Measurements from ENCODE around the gene ANKRD12. TPM values are rescaled to one million over a fixed set of nuclear protein-coding genes. Genes with fewer than 3 reads are reported as not detected.

Gene ANKRD12
- total and polyA plus RNA-seq, 2 donors (not counting 1 experiment from before 2014, with no cell fraction given) = 8.0 to 183 TPM

DNA sequence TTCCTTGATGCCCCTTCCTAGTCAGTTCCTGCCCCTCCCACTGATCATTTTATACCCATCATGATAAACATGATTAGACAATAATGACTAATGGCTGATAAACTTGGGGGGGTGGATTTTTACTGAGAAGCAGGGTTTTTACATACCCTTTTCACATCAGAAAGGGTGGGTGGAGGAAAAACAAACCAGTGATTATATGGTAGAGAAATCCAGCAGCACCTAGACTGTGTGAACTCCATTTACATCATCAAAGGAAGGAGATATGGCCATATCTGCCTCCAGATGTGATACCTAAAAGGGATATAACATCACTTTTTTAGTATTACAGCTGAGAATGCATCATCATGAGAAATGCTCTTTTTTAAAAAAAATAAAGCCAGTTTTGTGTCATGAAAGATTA is 89.9 kb downstream of the ANKRD12 start:
- no peaks in the 10 kb centered on the region for H3K27me3 Mint-ChIP-seq
- Histone ChIP-seq H3K4me1 (ENCODE audit: control insufficient read depth in 2 of 2, insufficient read depth in 2 of 2, low read length in 2 of 2) (no peaks in the 10 kb centered on the region), H4K20me1 (ENCODE audit: control insufficient read depth, insufficient read depth, low read length, poor library complexity, severe bottlenecking) (peaks cover 11% of the 10 kb centered on the region), H2AFZ (ENCODE audit: insufficient read depth, low read depth, low read length, poor library complexity, severe bottlenecking) (no peak overlapping the region), H3K4me2 (replicated peaks; ENCODE audit: low read depth, low read length, poor library complexity, severe bottlenecking) (no peak overlapping the region), H3K27ac (ENCODE audit: low read length in 2 of 2) (peak overlapping the region in 1 of 2 donors; percentile 31), H3K9ac (ENCODE audit: low read length) (no peak overlapping the region), H3K79me2 (ENCODE audit: control insufficient read depth, insufficient read depth, low read length) (peaks cover 11% of the 10 kb centered on the region), H3K27me3 (replicated peaks in 1 of 4; ENCODE audit: control extremely low read depth in 1 of 4, control insufficient read depth in 3 of 4, insufficient read depth in 4 of 4, low read length in 3 of 4) (no peaks in the 10 kb centered on the region), H3K9me3 (ENCODE audit: control extremely low read depth in 1 of 3, control insufficient read depth in 2 of 3, insufficient read depth in 1 of 3, low read length in 2 of 3) (peaks cover 0 to 6% (median 0%) of the 10 kb centered on the region in 3 donors), H3K4me3 (ENCODE audit: control extremely low read depth in 1 of 5, extremely low read depth in 1 of 5, insufficient read depth in 1 of 5, low read depth in 2 of 5, low read length in 4 of 5) (no peak overlapping the region), H3K36me3 (replicated peaks in 1 of 2; ENCODE audit: control extremely low read depth in 1 of 2, control insufficient read depth in 1 of 2, extremely low read depth in 1 of 2, insufficient read depth in 2 of 2, low read length in 1 of 2) (peaks cover 0 to 33% of the 10 kb centered on the region in 2 experiments)
- no peak overlapping the region for H3K27ac Mint-ChIP-seq
- peaks cover 11% of the 10 kb centered on the region for H3K4me1 Mint-ChIP-seq
- DNase-seq = no peak
- intact Hi-C loops (cut with micrococcal nuclease) = loop anchor here (5.0 kb wide), 1 partner anchor 34 kb away; no protein-coding TSS in a partner anchor
- ChIA-PET CTCF (no interaction called here), POLR2A (no interaction called here)
- ATAC-seq (ENCODE audit: low read depth) = no peak
- no peak for TF ChIP-seq EZH2 (IDR thresholded peaks at IDR 0.05; ENCODE audit: borderline replicate concordance, insufficient read depth, low read depth, low read length, poor library complexity, severe bottlenecking)
- TF ChIP-seq, protein P1, sequence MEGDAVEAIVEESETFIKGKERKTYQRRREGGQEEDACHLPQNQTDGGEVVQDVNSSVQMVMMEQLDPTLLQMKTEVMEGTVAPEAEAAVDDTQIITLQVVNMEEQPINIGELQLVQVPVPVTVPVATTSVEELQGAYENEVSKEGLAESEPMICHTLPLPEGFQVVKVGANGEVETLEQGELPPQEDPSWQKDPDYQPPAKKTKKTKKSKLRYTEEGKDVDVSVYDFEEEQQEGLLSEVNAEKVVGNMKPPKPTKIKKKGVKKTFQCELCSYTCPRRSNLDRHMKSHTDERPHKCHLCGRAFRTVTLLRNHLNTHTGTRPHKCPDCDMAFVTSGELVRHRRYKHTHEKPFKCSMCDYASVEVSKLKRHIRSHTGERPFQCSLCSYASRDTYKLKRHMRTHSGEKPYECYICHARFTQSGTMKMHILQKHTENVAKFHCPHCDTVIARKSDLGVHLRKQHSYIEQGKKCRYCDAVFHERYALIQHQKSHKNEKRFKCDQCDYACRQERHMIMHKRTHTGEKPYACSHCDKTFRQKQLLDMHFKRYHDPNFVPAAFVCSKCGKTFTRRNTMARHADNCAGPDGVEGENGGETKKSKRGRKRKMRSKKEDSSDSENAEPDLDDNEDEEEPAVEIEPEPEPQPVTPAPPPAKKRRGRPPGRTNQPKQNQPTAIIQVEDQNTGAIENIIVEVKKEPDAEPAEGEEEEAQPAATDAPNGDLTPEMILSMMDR (IDR thresholded peaks at IDR 0.05) = no peak
- no peak overlapping the region for H3K4me3 Mint-ChIP-seq
- peaks cover 3% of the 10 kb centered on the region for H3K9me3 Mint-ChIP-seq (ENCODE audit: insufficient read depth)

DNA sequence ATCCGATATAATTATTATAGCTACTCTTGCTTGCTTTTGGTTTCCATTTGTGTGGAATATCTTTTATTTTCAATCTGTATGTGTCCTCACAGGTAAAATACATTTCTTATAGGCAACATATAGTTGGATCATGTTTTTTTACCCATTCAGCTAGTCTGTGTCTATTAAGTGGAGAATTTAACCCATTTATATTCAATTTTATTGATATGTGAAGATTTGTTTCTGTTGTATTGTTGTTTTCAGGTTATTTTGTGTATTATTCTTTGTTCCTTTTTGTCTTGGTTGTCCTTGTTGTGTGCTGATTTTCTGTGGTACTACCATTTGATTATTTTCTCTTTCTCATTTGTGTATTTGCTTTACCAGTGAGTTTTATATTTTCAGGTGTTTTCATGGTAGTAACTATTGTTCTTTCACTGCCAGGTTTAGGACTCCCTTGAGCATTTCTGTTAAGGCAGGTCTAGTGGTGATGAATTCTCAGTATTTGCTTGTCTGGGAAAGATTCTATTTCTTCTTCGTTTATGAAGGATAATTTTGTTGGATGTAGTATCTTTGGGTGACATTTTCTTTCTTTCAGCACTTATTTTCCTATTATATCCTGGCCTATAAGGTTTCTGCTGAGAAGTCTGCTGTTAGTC is 95.4 kb downstream of the ANKRD12 start:
- DNase-seq (no peak), ATAC-seq (ENCODE audit: low read depth) (no peak)
- ChIA-PET CTCF (no interaction called here), POLR2A (no interaction called here)
- Histone ChIP-seq H3K27me3 (replicated peaks in 1 of 4; ENCODE audit: control extremely low read depth in 1 of 4, control insufficient read depth in 3 of 4, insufficient read depth in 4 of 4, low read length in 3 of 4) (no peaks in the 10 kb centered on the region), H3K79me2 (ENCODE audit: control insufficient read depth, insufficient read depth, low read length) (peaks cover 16% of the 10 kb centered on the region), H3K27ac (ENCODE audit: low read length in 2 of 2) (no peak overlapping the region), H3K36me3 (replicated peaks in 1 of 2; ENCODE audit: control extremely low read depth in 1 of 2, control insufficient read depth in 1 of 2, extremely low read depth in 1 of 2, insufficient read depth in 2 of 2, low read length in 1 of 2) (peaks cover 1 to 53% of the 10 kb centered on the region in 2 experiments), H3K9ac (ENCODE audit: low read length) (no peak overlapping the region), H3K4me3 (ENCODE audit: control extremely low read depth in 1 of 5, extremely low read depth in 1 of 5, insufficient read depth in 1 of 5, low read depth in 2 of 5, low read length in 4 of 5) (no peak overlapping the region), H3K4me1 (ENCODE audit: control insufficient read depth in 2 of 2, insufficient read depth in 2 of 2, low read length in 2 of 2) (no peaks in the 10 kb centered on the region), H3K9me3 (ENCODE audit: control extremely low read depth in 1 of 3, control insufficient read depth in 2 of 3, insufficient read depth in 1 of 3, low read length in 2 of 3) (peaks cover 1 to 19% (median 11%) of the 10 kb centered on the region in 3 donors), H4K20me1 (ENCODE audit: control insufficient read depth, insufficient read depth, low read length, poor library complexity, severe bottlenecking) (peaks cover 43% of the 10 kb centered on the region), H2AFZ (ENCODE audit: insufficient read depth, low read depth, low read length, poor library complexity, severe bottlenecking) (no peak overlapping the region), H3K4me2 (replicated peaks; ENCODE audit: low read depth, low read length, poor library complexity, severe bottlenecking) (no peak overlapping the region)
- peaks cover 11% of the 10 kb centered on the region for H3K4me1 Mint-ChIP-seq
- intact Hi-C loops (cut with micrococcal nuclease) = no loop called here
- no peak overlapping the region for H3K4me3 Mint-ChIP-seq
- no peaks in the 10 kb centered on the region for H3K27me3 Mint-ChIP-seq
- no CpG with 5 or more reads among the region's 2 CpGs for WGBS (ENCODE audit: insufficient coverage)
- H3K27ac Mint-ChIP-seq = no peak overlapping the region
- TF ChIP-seq, protein P1 (IDR thresholded peaks at IDR 0.05) = no peak
- H3K9me3 Mint-ChIP-seq (ENCODE audit: insufficient read depth) = peaks cover 12% of the 10 kb centered on the region

Data from B cell (primary cell).